Testis (tissue), 2 donors: ENCODE data around the gene NEUROG1.

Experiments
- CTCF ChIP-seq, 3 experiments: fragments of 450-650 bp in 2 of 3; fragments of 200-600 bp in 1 of 3; sonication (generic) in 1 of 3; IDR thresholded peaks; one replicate each; pipeline ENCODE4 v1.5.1; 2016 to 2019; ENCODE audit warnings: antibody characterized with exemption in 3 of 3, mild to moderate bottlenecking in 2 of 3, moderate library complexity in 1 of 3
- POLR2A ChIP-seq: fragments of 450-650 bp; IDR thresholded peaks from one replicate; pipeline ENCODE4 v1.6.1; 2017; ENCODE audit warnings: antibody characterized with exemption, mild to moderate bottlenecking, moderate library complexity

DNA sequence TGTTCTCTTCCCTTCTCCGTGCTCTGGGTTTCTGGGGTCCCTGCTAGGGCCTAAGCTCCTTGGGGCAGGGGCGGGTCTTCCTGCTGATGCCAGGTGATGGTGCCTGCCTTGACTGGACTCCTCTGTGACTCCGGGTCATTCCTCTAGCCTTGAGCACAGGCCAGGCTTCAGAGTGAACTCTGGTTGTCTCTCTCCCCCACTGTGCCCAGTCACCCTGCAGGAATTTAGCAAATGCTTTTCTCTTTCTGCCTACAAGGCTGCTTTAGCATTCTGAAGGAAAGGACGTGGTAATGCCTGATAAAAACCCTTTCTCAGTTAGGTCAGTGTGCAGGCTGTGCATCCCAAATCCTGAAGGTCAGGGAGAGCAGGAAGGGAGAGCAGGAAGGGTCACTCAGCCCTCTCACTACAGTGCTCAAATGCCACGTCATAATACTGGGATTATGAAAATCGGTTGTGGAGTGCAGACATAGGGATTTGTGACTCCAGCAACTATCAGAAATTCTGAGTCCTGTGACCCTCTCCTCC lies 40.4 kb upstream of the NEUROG1 start:
- TF ChIP-seq CTCF (IDR thresholded peaks at IDR 0.05) (no peak), POLR2A (no peak)
